ENCODE data around the gene ATXN7L3. TPM values are rescaled to one million over a fixed set of nuclear protein-coding genes. Genes with fewer than 3 reads are reported as not detected.

The ATXN7L3 gene
- total and polyA plus RNA-seq, 9 of the 15 experiments (the other 6 are each of a cell fraction or from before 2014, with no cell fraction given), result 0.62 to 66.1 (median 33.2) TPM

- peaks cover 51% of the 10 kb centered on the region for H3K36me3 ChIP-seq (ENCODE audit: control insufficient read depth, insufficient read depth, low read length)
- H3K27me3 ChIP-seq (ENCODE audit: control insufficient read depth in 2 of 2, insufficient read depth in 2 of 2, low read length in 2 of 2), result no peaks in the 10 kb centered on the region
- under 1% methylated on average over 48 of the region's 50 CpGs for WGBS (ENCODE audit: insufficient coverage, low coverage, missing lambda C conversion rate)
- H3K4me1 ChIP-seq (replicated peaks in 1 of 2; ENCODE audit: control insufficient read depth in 2 of 2, insufficient read depth in 2 of 2, low read length in 2 of 2), result peaks cover 13 to 23% of the 10 kb centered on the region in 2 experiments
- peak within 1 kb of the TSS; percentile 97 for H3K27ac ChIP-seq (ENCODE audit: extremely low read depth, low read depth, low read length)
- 0 out of 2 replicates have a peak, but pooled peaks cover 5% of the 10 kb centered on the region for H4K20me1 ChIP-seq (replicated peaks; ENCODE audit: control insufficient read depth, insufficient read depth, low read length)
- H3K9ac ChIP-seq (ENCODE audit: insufficient read depth in 1 of 2, low read depth in 2 of 2, low read length in 2 of 2), result peak within 1 kb of the TSS; percentile 95 to 97
- ChIA-PET POLR2A (interaction anchor here (0.7 to 4.5 kb wide), 26 partner anchors 8 to 242 kb away, joined by 3 to 35 read pairs (median 4); partner anchors contain the start of genes G6PC3 and HDAC5), CTCF (ENCODE audit: low intra/inter-chr PET ratio) (no interaction called here)
- DNase-seq (ENCODE audit: extremely low read depth in 1 of 4, low spot score in 3 of 4), result peak; percentile 99 to 100 (median 99)
- intact Hi-C loops (cut with micrococcal nuclease), result no loop called here
- peaks cover 59% of the 10 kb centered on the region for H3K79me2 ChIP-seq (ENCODE audit: control insufficient read depth, insufficient read depth, low read length)
- BruUV-seq (replicated peaks), result TSS peak; percentile 67
- FAIRE-seq, result peak; percentile 98
- H3K4me2 ChIP-seq (ENCODE audit: insufficient read depth, low read length), result peak within 1 kb of the TSS; percentile 96
- peak within 1 kb of the TSS; percentile 93 for H3K4me3 ChIP-seq
- H2AFZ ChIP-seq (ENCODE audit: low read depth, low read length), result peak within 1 kb of the TSS; percentile 97
- no peaks in the 10 kb centered on the region for H3K9me1 ChIP-seq (ENCODE audit: control insufficient read depth, insufficient read depth, low read length)
- peak; percentile 89 for ATAC-seq
- in situ Hi-C loops (cut with MboI), result no loop called here
- H3K9me3 ChIP-seq (replicated peaks; ENCODE audit: control insufficient read depth, insufficient read depth, low read depth, low read length), result no peaks in the 10 kb centered on the region
- TF ChIP-seq SFPQ (IDR thresholded peaks at IDR 0.05; ENCODE audit: low read depth, low read length) (no peak), HDAC1 (IDR thresholded peaks at IDR 0.05) (peak in 1 of 2 experiments; percentile 81; a peak in 2 of 4 replicates), USF1 (CRISPR knock-in tag; IDR thresholded peaks at IDR 0.05) (no peak), POLR2G (IDR thresholded peaks at IDR 0.05; ENCODE audit: low read depth, low read length) (peak; percentile 84), ZNF639 (CRISPR knock-in tag; conservative IDR thresholded peaks at IDR 0.05 in 1 of 2, IDR thresholded peaks at IDR 0.05 in 1 of 2) (peak in 1 of 2 experiments; percentile 75; a peak in 1 of 4 replicates), SMARCA4 (IDR thresholded peaks at IDR 0.05) (peak; percentile 63; the same call in 1 of the 2 replicates), AFF4 (CRISPR knock-in tag; IDR thresholded peaks at IDR 0.05) (peak; percentile 78), ELF1 (tag; IDR thresholded peaks at IDR 0.05) (peak; percentile 96), HMBOX1 (IDR thresholded peaks at IDR 0.05) (peak; percentile 85), MEIS2 (IDR thresholded peaks at IDR 0.05; ENCODE audit: partially characterized antibody) (peak; percentile 66)
These were observed 13.2 kb downstream of the ATXN7L3 start, which contains the start of gene TMUB2 for GRCh38 chr17:44186307-44187130. Gene TMUB2 (plus strand): TSS chr17:44186972. CDS start chr17:44187709, 737 bp downstream.

Measured in K562 (cell line).